ENCODE measurements around the gene DNAJC9. TPM values are rescaled to one million over a fixed set of nuclear protein-coding genes. Genes with fewer than 3 reads are reported as not detected.

DNAJC9 gene
- 11.3 and 11.9 TPM in 2 replicates for total RNA-seq

GRCh38 chr10:73246646-73247508 is at the start of gene DNAJC9:
Gene DNAJC9, minus strand, starts transcription at chr10:73247255. Its CDS starts 66 bp downstream, at chr10:73247189.

GRCh38 chr10:73252445-73253224 is 5.6 kb upstream of the DNAJC9 start, which contains the start of gene MRPS16:
Gene MRPS16, minus strand, starts transcription at chr10:73252644. Its CDS starts 162 bp downstream, at chr10:73252482.

Other genes starting within 250 kb of the DNAJC9 start
- 396 and 422 TPM in 2 replicates for gene P4HA1, start 150.4 kb downstream of the DNAJC9 start, total RNA-seq
- gene NUDT13, start 136.8 kb downstream of the DNAJC9 start, total RNA-seq = 0.16 and 0.90 TPM in 2 replicates
- gene ECD, start 79.2 kb downstream of the DNAJC9 start, total RNA-seq = 23.5 and 28.4 TPM in 2 replicates
- gene FAM149B1, start 79.1 kb downstream of the DNAJC9 start, total RNA-seq = 11.3 and 14.8 TPM in 2 replicates
- 43.4 and 50.2 TPM in 2 replicates for gene MRPS16, start 5.4 kb upstream of the DNAJC9 start, total RNA-seq
- 0.16 and 0.18 TPM in 2 replicates for gene CFAP70, start 111.6 kb upstream of the DNAJC9 start, total RNA-seq
- gene ANXA7, start 166.8 kb upstream of the DNAJC9 start, total RNA-seq = 68.6 and 95.7 TPM in 2 replicates
- gene MSS51, start 186.3 kb upstream of the DNAJC9 start, total RNA-seq = 0.65 and 1.3 TPM in 2 replicates
- 24.9 and 27.2 TPM in 2 replicates for gene PPP3CB, start 248.8 kb upstream of the DNAJC9 start, total RNA-seq